ENCODE results near the gene NDOR1.

Gene NDOR1

DNA sequence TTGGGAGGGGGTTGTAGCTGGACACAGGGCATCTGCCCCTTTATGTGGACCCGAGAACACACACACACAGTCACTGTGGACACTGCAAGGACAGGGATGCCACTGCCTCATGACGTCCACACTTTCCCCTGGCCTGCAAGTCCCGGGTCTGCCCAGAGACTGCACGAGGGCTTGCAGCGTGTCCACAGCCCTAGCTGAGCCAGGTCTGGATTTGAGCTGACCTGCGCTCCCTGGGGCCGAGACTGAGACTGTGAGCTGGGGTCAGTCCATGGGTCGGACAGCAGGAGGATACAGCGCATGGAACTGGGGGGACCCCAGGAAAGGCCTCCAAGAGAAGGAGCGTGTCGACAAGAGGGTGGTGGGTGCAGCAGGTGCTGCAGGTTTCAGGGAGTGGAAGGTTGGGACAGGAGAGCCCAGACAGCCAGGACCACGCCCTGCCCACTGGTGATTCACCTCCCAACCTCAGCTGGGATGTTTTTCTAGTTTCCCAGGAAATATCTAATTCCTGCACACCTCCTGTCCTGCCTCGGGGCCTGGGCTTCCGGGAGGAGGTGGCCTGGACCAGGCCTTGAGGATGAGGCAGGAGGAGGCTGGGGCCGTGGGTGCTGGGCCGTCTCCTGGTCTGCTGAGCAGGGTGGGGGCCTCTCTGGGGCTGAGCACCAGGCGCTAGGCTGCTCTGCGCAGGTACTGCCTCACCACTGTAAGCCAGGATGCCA, 21.0 kb downstream of the NDOR1 start:
- TF ChIP-seq EZH2phosphoT487 (IDR thresholded peaks at IDR 0.05; ENCODE audit: low read depth): no peak
- TF ChIP-seq, protein P1, sequence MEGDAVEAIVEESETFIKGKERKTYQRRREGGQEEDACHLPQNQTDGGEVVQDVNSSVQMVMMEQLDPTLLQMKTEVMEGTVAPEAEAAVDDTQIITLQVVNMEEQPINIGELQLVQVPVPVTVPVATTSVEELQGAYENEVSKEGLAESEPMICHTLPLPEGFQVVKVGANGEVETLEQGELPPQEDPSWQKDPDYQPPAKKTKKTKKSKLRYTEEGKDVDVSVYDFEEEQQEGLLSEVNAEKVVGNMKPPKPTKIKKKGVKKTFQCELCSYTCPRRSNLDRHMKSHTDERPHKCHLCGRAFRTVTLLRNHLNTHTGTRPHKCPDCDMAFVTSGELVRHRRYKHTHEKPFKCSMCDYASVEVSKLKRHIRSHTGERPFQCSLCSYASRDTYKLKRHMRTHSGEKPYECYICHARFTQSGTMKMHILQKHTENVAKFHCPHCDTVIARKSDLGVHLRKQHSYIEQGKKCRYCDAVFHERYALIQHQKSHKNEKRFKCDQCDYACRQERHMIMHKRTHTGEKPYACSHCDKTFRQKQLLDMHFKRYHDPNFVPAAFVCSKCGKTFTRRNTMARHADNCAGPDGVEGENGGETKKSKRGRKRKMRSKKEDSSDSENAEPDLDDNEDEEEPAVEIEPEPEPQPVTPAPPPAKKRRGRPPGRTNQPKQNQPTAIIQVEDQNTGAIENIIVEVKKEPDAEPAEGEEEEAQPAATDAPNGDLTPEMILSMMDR (IDR thresholded peaks at IDR 0.05; ENCODE audit: low read depth, low read length): no peak
- Histone ChIP-seq H3K36me3 (replicated peaks; ENCODE audit: low read depth, low read length) (no peaks in the 10 kb centered on the region), H3K4me2 (ENCODE audit: low read length) (no peak overlapping the region), H3K79me2 (ENCODE audit: low read length) (no peaks in the 10 kb centered on the region), H3K27ac (ENCODE audit: low read length) (no peak overlapping the region), H3K27me3 (ENCODE audit: low read depth, low read length) (no peaks in the 10 kb centered on the region), H3K9ac (ENCODE audit: low read length) (no peak overlapping the region), H3K4me3 (ENCODE audit: low read length) (no peak overlapping the region), H2AFZ (ENCODE audit: low read depth, low read length) (no peak overlapping the region), H4K20me1 (ENCODE audit: insufficient read depth, low read length) (no peaks in the 10 kb centered on the region), H3K9me3 (ENCODE audit: insufficient read depth, low read length) (no peaks in the 10 kb centered on the region), H3K4me1 (ENCODE audit: low read length) (peaks cover 15% of the 10 kb centered on the region)

DNA sequence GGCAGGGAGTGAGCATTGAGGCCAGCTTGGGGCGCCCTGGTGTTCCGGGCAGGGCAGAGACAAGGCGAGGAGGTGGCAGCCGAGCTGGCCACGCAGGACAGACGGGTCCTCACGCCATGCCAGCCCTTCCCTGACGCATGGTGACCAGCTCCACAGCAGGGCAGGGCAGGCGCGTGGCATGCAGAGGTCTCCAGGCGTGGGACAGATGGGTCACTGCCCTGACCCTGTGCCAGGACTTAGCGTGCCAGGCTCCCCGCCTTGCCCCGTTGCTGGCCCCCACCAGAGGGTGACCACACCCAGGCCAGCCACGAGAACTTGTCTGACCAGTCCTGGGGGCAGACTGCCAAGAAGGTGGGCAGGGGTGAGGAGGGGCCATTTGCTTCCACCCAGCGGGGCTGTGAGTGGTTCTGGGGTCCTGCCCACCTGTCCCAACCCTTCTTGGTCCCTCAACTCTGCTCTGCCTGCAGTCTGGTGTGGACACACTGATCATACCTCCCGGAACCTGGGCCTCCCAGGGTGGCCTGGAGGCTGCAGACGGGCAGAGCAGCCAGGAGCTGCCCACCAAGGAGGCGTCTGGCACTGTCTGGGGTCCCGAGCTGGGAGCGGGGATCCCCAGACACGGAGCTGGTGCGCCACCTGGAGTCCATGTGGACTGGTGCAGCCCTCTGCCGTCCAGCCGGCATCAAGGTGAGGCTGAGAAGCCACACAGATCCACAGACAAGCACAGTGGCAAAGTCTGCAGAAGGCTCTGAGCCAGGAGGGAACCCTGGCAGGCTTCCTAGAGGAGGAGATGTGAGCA, 21.8 kb downstream of the NDOR1 start, which contains the start of gene RNF224:
RNF224 (plus strand) TSS at position 449 of the 799 bp plus-strand sequence. CDS start 834 bp downstream, outside the sequence.
- Histone ChIP-seq H3K4me2 (ENCODE audit: low read length) (peak within 1 kb of the TSS; percentile 37), H3K9me3 (ENCODE audit: insufficient read depth, low read length) (no peaks in the 10 kb centered on the region), H3K27me3 (ENCODE audit: low read depth, low read length) (no peaks in the 10 kb centered on the region), H3K79me2 (ENCODE audit: low read length) (no peaks in the 10 kb centered on the region), H3K9ac (ENCODE audit: low read length) (no peak within 1 kb of the TSS; the same call in 1 of the 2 replicates), H3K36me3 (replicated peaks; ENCODE audit: low read depth, low read length) (no peaks in the 10 kb centered on the region), H3K4me1 (ENCODE audit: low read length) (peaks cover 15% of the 10 kb centered on the region), H4K20me1 (ENCODE audit: insufficient read depth, low read length) (no peaks in the 10 kb centered on the region), H3K27ac (ENCODE audit: low read length) (no peak within 1 kb of the TSS), H3K4me3 (ENCODE audit: low read length) (no peak within 1 kb of the TSS), H2AFZ (ENCODE audit: low read depth, low read length) (no peak within 1 kb of the TSS)
- TF ChIP-seq, protein P1 (IDR thresholded peaks at IDR 0.05; ENCODE audit: low read depth, low read length): peak; percentile 91
- TF ChIP-seq EZH2phosphoT487 (IDR thresholded peaks at IDR 0.05; ENCODE audit: low read depth): no peak

DNA sequence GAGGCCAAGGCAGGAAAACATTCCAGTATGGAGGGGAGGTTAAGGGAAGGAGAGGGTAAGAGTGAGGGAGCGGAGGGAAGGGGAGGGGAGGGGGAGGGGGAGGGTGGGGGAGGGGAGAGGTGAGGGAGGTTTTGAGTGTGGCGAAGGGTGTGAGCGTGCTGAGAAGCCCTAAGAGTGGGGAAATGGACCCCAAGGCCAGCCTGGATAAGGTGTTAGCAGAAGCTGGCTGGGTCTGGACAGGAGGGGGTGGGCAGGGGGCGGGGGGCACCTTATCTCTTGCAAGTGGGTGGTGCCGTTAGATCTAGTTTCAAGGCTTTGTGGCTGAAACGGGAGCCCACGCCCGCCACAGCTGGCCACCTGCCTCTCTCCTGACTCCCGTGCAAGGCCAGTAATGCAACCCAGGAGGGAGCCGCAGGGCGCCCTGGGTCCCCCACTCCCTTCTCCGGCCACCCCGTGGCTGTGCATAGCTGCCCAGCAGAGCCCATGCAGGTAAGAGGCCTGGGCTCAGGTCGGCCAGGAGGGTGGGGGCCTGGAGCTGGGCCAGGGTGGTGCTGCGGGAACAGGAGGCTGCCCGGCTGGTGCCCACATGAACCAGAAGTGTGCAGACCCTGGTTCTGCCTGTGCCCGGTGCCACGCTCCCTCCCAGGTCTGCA, 22.5 kb downstream of the NDOR1 start:
- Histone ChIP-seq H3K36me3 (replicated peaks; ENCODE audit: low read depth, low read length) (no peaks in the 10 kb centered on the region), H3K9ac (ENCODE audit: low read length) (no peak overlapping the region), H3K4me2 (ENCODE audit: low read length) (peak overlapping the region; percentile 29), H3K27ac (ENCODE audit: low read length) (no peak overlapping the region), H2AFZ (ENCODE audit: low read depth, low read length) (no peak overlapping the region), H3K9me3 (ENCODE audit: insufficient read depth, low read length) (no peaks in the 10 kb centered on the region), H3K4me1 (ENCODE audit: low read length) (peaks cover 12% of the 10 kb centered on the region), H4K20me1 (ENCODE audit: insufficient read depth, low read length) (no peaks in the 10 kb centered on the region), H3K27me3 (ENCODE audit: low read depth, low read length) (no peaks in the 10 kb centered on the region), H3K4me3 (ENCODE audit: low read length) (no peak overlapping the region), H3K79me2 (ENCODE audit: low read length) (no peaks in the 10 kb centered on the region)
- TF ChIP-seq, protein P1 (IDR thresholded peaks at IDR 0.05; ENCODE audit: low read depth, low read length): 0 out of 2 replicates have a peak, but pooled peaks have one; percentile 2
- TF ChIP-seq EZH2phosphoT487 (IDR thresholded peaks at IDR 0.05; ENCODE audit: low read depth): no peak
